GM21423 (cell line): ENCODE data around the gene ATP6V0A1.

ENCODE experiments used
- ATAC-seq: cut with Tn5 transposase; IDR thresholded peaks from one replicate; pipeline ENCODE4 v1.9.1; 2021; ENCODE audit warnings: mild to moderate bottlenecking, moderate library complexity; ENCODE audit not compliant: unreplicated experiment

Gene ATP6V0A1

GRCh38 chr17:42518046-42518754 lies 59.5 kb downstream of the ATP6V0A1 start:
- no peak for ATAC-seq

GRCh38 chr17:42518755-42519545 lies 60.3 kb downstream of the ATP6V0A1 start:
- ATAC-seq: no peak

- ATAC-seq: no peak
Measured at GRCh38 chr17:42519546-42520491, 61.1 kb downstream of the ATP6V0A1 start.

- ATAC-seq: no peak
Measured at GRCh38 chr17:42520540-42520951, 61.9 kb downstream of the ATP6V0A1 start.

- no peak for ATAC-seq
Measured at GRCh38 chr17:42521036-42521435, 62.4 kb downstream of the ATP6V0A1 start.

- ATAC-seq: no peak
Measured at GRCh38 chr17:42521666-42522262, 63.1 kb downstream of the ATP6V0A1 start.

- no peak for ATAC-seq
Measured at GRCh38 chr17:42522263-42522790, 63.6 kb downstream of the ATP6V0A1 start.

- ATAC-seq: no peak
Measured at GRCh38 chr17:42522798-42523278, 64.2 kb downstream of the ATP6V0A1 start.

GRCh38 chr17:42525221-42525620 lies 66.5 kb downstream of the ATP6V0A1 start:
- ATAC-seq: no peak

GRCh38 chr17:42526031-42526444 lies 67.4 kb downstream of the ATP6V0A1 start:
- ATAC-seq: no peak

- ATAC-seq: no peak
Measured at GRCh38 chr17:42527932-42528331, 69.3 kb downstream of the ATP6V0A1 start.

- no peak for ATAC-seq
Measured at GRCh38 chr17:42529061-42529460, 70.4 kb downstream of the ATP6V0A1 start.

GRCh38 chr17:42530952-42531454 lies 72.3 kb downstream of the ATP6V0A1 start:
- ATAC-seq: no peak

GRCh38 chr17:42531455-42532354 lies 73.0 kb downstream of the ATP6V0A1 start:
- ATAC-seq: no peak

- ATAC-seq: no peak
Measured at GRCh38 chr17:42535155-42536047, 76.7 kb downstream of the ATP6V0A1 start.

- peak; percentile 78 for ATAC-seq
Measured at GRCh38 chr17:42536048-42536371, 77.3 kb downstream of the ATP6V0A1 start, which contains the start of gene NAGLU. TSS of gene NAGLU (plus strand) at chr17:42536241. CDS start at chr17:42536273, 32 bp downstream.

- peak; percentile 67 for ATAC-seq
Measured at GRCh38 chr17:42536372-42537155, 77.9 kb downstream of the ATP6V0A1 start.
